Thyroid gland (tissue), 4 donors: Measurements from ENCODE around the gene MICU2. TPM values are rescaled to one million over a fixed set of nuclear protein-coding genes. Genes with fewer than 3 reads are reported as not detected.

Experiments
- DNase-seq, 2 donors: peaks; one replicate each; pipeline ENCODE4 v3.0.0-alpha.2; 2019
- H3K27ac ChIP-seq, 3 donors: fragments of 200-600 bp; sonication (generic); 1 replicate in 2 of 3; 2 replicates in 1 of 3; pipeline ENCODE4 v1.5.1; 2016 to 2019; ENCODE audit warnings: mild to moderate bottlenecking in 1 of 3, moderate library complexity in 1 of 3
- H3K27me3 ChIP-seq: fragments of 200-600 bp; sonication (generic); one replicate; pipeline ENCODE4 v1.5.1; 2019
- H3K36me3 ChIP-seq, 2 donors: fragments of 200-600 bp; sonication (generic); one replicate each; pipeline ENCODE4 v1.5.1; 2016 to 2019
- H3K4me1 ChIP-seq, 2 donors: fragments of 200-600 bp; sonication (generic); one replicate each; pipeline ENCODE4 v1.5.1; 2017 to 2019
- H3K4me3 ChIP-seq, 3 donors: fragments of 200-600 bp; sonication (generic); replicated peaks in 1 of 3; 1 replicate in 2 of 3; 2 replicates in 1 of 3; pipeline ENCODE4 v1.5.1; 2016; ENCODE audit warnings: mild to moderate bottlenecking in 1 of 3
- H3K9me3 ChIP-seq: fragments of 200-600 bp; sonication (generic); one replicate; pipeline ENCODE4 v1.5.1; 2017
- CTCF ChIP-seq, 6 experiments: fragments of 200-600 bp in 3 of 6; fragments of 450-650 bp in 3 of 6; sonication (generic) in 3 of 6; IDR thresholded peaks; one replicate each; pipeline ENCODE4 v1.5.1; 2016 to 2019; ENCODE audit warnings: antibody characterized with exemption in 6 of 6, mild to moderate bottlenecking in 2 of 6, inconsistent platforms in 1 of 6, moderate library complexity in 1 of 6
- POLR2A ChIP-seq, 2 donors: fragments of 450-650 bp; IDR thresholded peaks; one replicate each; pipeline ENCODE4 v1.6.1; 2017; ENCODE audit warnings: antibody characterized with exemption in 2 of 2, mild to moderate bottlenecking in 2 of 2, moderate library complexity in 1 of 2
- WGBS, 2 donors: methylation state at CpG; one replicate each; pipeline ENCODE4 v1.1.5; 2017; 5-methylcytosine and 5-hydroxymethylcytosine counted together
- intact Hi-C: fragments of 100-400 bp; cut with DNase I; formaldehyde crosslinking; loops from one replicate; pipeline ENCODE4 v1.15.1; 2023
- total RNA-seq, 4 donors: library from RNA; depleted of rRNA; stranded (reverse); fragments of >200 nt; gene quantifications; one replicate each; pipeline ENCODE4 v1.2.3, GENCODE V29; 2016

MICU2 gene
- total RNA-seq, 4 donors from 2014 or later = 55.3 to 127 (median 92.9) TPM

GRCh38 chr13:21619633-21620220, 15.8 kb upstream of the MICU2 start:
- 87 to 92% methylated on average over 3 of the region's 3 CpGs for WGBS, 2 donors
- peaks cover 0 to 12% of the 10 kb centered on the region in 2 donors for H3K4me1 ChIP-seq
- H3K4me3 ChIP-seq = no peak overlapping the region
- no peaks in the 10 kb centered on the region for H3K36me3 ChIP-seq
- H3K9me3 ChIP-seq = no peaks in the 10 kb centered on the region
- no peak overlapping the region for H3K27ac ChIP-seq
- intact Hi-C loops = no loop called here
- no peak for DNase-seq
- no peaks in the 10 kb centered on the region for H3K27me3 ChIP-seq
- no peak for TF ChIP-seq POLR2A (IDR thresholded peaks at IDR 0.05)
- TF ChIP-seq CTCF (IDR thresholded peaks at IDR 0.05) = no peak

GRCh38 chr13:21616880-21617279, 12.9 kb upstream of the MICU2 start:
- Histone ChIP-seq H3K36me3 (no peaks in the 10 kb centered on the region), H3K4me3 (no peak overlapping the region), H3K27me3 (no peaks in the 10 kb centered on the region), H3K27ac (no peak overlapping the region), H3K9me3 (no peaks in the 10 kb centered on the region), H3K4me1 (peaks cover 0 to 12% of the 10 kb centered on the region in 2 donors)
- TF ChIP-seq POLR2A (IDR thresholded peaks at IDR 0.05) (no peak), CTCF (IDR thresholded peaks at IDR 0.05) (no peak)
- WGBS, 2 donors = 48% methylated on average over 3 of the region's 3 CpGs
- no peak for DNase-seq
- intact Hi-C loops = no loop called here

GRCh38 chr13:21616205-21616866, 12.4 kb upstream of the MICU2 start:
- no peak overlapping the region for H3K4me3 ChIP-seq

GRCh38 chr13:21615427-21615826, 11.5 kb upstream of the MICU2 start:
- Histone ChIP-seq H3K36me3 (no peaks in the 10 kb centered on the region), H3K9me3 (no peaks in the 10 kb centered on the region), H3K4me1 (peaks cover 0 to 12% of the 10 kb centered on the region in 2 donors), H3K27me3 (no peaks in the 10 kb centered on the region), H3K27ac (no peak overlapping the region), H3K4me3 (no peak overlapping the region)
- TF ChIP-seq POLR2A (IDR thresholded peaks at IDR 0.05) = no peak
- TF ChIP-seq CTCF (IDR thresholded peaks at IDR 0.05) = no peak
- DNase-seq = no peak
- WGBS, 2 donors = 75 to 84% methylated on average over 2 of the region's 2 CpGs
- intact Hi-C loops = no loop called here

More at GRCh38 chr13:21616205-21616866, 12.4 kb upstream of the MICU2 start:
- TF ChIP-seq POLR2A (IDR thresholded peaks at IDR 0.05) = no peak
- no peak for TF ChIP-seq CTCF (IDR thresholded peaks at IDR 0.05)
- H3K27ac ChIP-seq = peak overlapping the region in 1 of 3 donors; percentile 37
- WGBS, 2 donors = 44 to 81% methylated on average over 5 of the region's 5 CpGs
- H3K36me3 ChIP-seq = no peaks in the 10 kb centered on the region
- H3K4me1 ChIP-seq = peaks cover 0 to 12% of the 10 kb centered on the region in 2 donors
- no peak for DNase-seq
- H3K27me3 ChIP-seq = no peaks in the 10 kb centered on the region
- intact Hi-C loops = no loop called here
- no peaks in the 10 kb centered on the region for H3K9me3 ChIP-seq

GRCh38 chr13:21613791-21614190, 9.8 kb upstream of the MICU2 start:
- Histone ChIP-seq H3K27ac (no peak overlapping the region), H3K4me1 (peaks cover 0 to 12% of the 10 kb centered on the region in 2 donors), H3K36me3 (no peaks in the 10 kb centered on the region), H3K27me3 (no peaks in the 10 kb centered on the region), H3K4me3 (no peak overlapping the region), H3K9me3 (no peaks in the 10 kb centered on the region)
- intact Hi-C loops = no loop called here
- 57 to 80% methylated on average over 4 of the region's 4 CpGs for WGBS, 2 donors
- no peak for TF ChIP-seq POLR2A (IDR thresholded peaks at IDR 0.05)
- no peak for TF ChIP-seq CTCF (IDR thresholded peaks at IDR 0.05)
- no peak for DNase-seq
